Erythroblast (primary cell): ENCODE results near the gene TMEM143.

Experiments
- GATA1 ChIP-seq: IDR thresholded peaks from 2 replicates; pipeline ENCODE4 v1.6.1; 2011; ENCODE audit warnings: low read depth, mild to moderate bottlenecking, control low read depth, low read length, moderate library complexity
- POLR2A ChIP-seq: IDR thresholded peaks from 2 replicates; pipeline ENCODE4 v1.6.1; 2011; ENCODE audit warnings: mild to moderate bottlenecking, low read length

DNA sequence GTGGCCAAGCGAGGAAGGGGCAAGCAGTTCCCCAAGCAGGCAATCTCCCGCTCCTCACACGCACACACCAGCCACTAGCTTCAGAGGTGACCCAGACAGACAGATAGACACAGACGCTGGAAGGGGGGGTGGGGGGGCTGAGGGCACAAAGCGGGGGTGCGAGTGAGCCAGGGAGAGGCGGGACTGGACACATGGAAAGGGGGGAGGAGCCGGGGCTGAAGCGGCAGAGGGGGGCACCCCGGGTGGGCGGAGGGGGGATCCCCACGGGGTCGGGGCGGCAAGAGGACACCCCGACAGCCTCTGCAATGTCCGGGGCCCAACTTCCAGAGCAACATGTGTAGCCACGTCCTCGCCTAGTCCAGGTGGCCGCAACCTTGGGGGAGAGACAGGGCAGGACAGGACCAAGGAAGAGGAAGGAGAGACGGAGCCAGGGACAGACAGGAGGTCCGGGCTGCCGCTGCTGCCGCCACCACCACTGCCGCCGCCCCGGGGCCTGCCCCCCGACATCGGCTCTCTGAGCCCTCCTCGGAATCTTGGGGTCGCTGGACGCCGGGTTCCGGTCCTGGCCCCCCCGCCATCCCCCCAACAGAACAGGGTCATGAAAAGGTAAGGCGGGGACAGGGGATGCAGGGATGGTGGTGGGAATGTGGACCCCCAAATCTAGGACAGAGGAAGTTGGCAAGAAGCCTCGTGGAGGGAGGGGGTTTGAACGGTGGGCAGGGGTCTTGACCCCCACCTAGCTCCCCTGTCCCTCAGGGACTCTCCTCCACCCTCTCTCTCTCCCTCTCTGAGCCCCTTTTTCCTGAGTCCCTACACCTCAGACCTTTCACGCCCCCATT, 30.8 kb upstream of the TMEM143 start:
- TF ChIP-seq POLR2A (no peak), GATA1 (no peak)
